ENCODE measurements around the gene HSPA4. TPM values are rescaled to one million over a fixed set of nuclear protein-coding genes. Genes with fewer than 3 reads are reported as not detected.
"Not testable (repeated sequence)": the region's sequence is repeated elsewhere in the genome, so short reads cannot be mapped to it uniquely, and the experiment has no call there.

HSPA4 gene
- total RNA-seq, 1 experiment from 2014 or later = 70.6 TPM

GRCh38 chr5:133032852-133033742 is 18.7 kb upstream of the HSPA4 start:
- POLR2A ChIA-PET (ENCODE audit: unreplicated experiment) = interaction anchor here (0.6 kb wide), 1 partner anchor 1193 kb away, joined by 3 read pairs; no protein-coding TSS in a partner anchor
- ATAC-seq (no peak), DNase-seq (no peak)
- no peaks in the 10 kb centered on the region for H3K4me1 ChIP-seq (ENCODE audit: insufficient read depth, low read length)
- H3K27me3 ChIP-seq (ENCODE audit: low read length) = no peaks in the 10 kb centered on the region
- CTCF ChIA-PET = no interaction called here
- H3K4me2 ChIP-seq (ENCODE audit: low read length) = no peak overlapping the region
- no peaks in the 10 kb centered on the region for H3K36me3 ChIP-seq (ENCODE audit: low read depth, low read length)
- H3K79me2 ChIP-seq (ENCODE audit: low read length) = no peaks in the 10 kb centered on the region
- no peaks in the 10 kb centered on the region for H3K9me2 ChIP-seq (replicated peaks; ENCODE audit: low read length)
- TF ChIP-seq EZH2 (IDR thresholded peaks at IDR 0.05; ENCODE audit: low read length, unreplicated experiment) (no peak), EZH2phosphoT487 (IDR thresholded peaks at IDR 0.05; ENCODE audit: borderline replicate concordance, low read length) (no peak), CTCF (conservative IDR thresholded peaks at IDR 0.05; ENCODE audit: low read depth, low read length) (no peak)
- no peaks in the 10 kb centered on the region for H3K9me3 ChIP-seq (ENCODE audit: low read length)
- H3F3A ChIP-seq (ENCODE audit: low read length, unreplicated experiment) = no peaks in the 10 kb centered on the region
- no peak overlapping the region for H3K9ac ChIP-seq (ENCODE audit: low read length)
- no TSS peak for BruUV-seq (replicated peaks)
- H3K4me3 ChIP-seq (ENCODE audit: low read length) = no peak overlapping the region
- no peaks in the 10 kb centered on the region for H4K20me1 ChIP-seq (ENCODE audit: low read length)
- intact Hi-C loops (cut with micrococcal nuclease) = no loop called here
- no peak overlapping the region for H3K27ac ChIP-seq (ENCODE audit: low read length)
- no peak overlapping the region for H2AFZ ChIP-seq (ENCODE audit: low read length)

- Histone ChIP-seq H3K4me2 (ENCODE audit: low read length) (no peak overlapping the region), H3K9me3 (ENCODE audit: low read length) (no peaks in the 10 kb centered on the region), H3K79me2 (ENCODE audit: low read length) (no peaks in the 10 kb centered on the region), H3K36me3 (ENCODE audit: low read depth, low read length) (no peaks in the 10 kb centered on the region), H3K27ac (ENCODE audit: low read length) (no peak overlapping the region), H3K9me2 (replicated peaks; ENCODE audit: low read length) (no peaks in the 10 kb centered on the region), H3F3A (ENCODE audit: low read length, unreplicated experiment) (no peaks in the 10 kb centered on the region), H2AFZ (ENCODE audit: low read length) (no peak overlapping the region), H3K9ac (ENCODE audit: low read length) (no peak overlapping the region), H3K27me3 (ENCODE audit: low read length) (no peaks in the 10 kb centered on the region), H3K4me1 (ENCODE audit: insufficient read depth, low read length) (no peaks in the 10 kb centered on the region), H3K4me3 (ENCODE audit: low read length) (no peak overlapping the region), H4K20me1 (ENCODE audit: low read length) (no peaks in the 10 kb centered on the region)
- DNase-seq (no peak), ATAC-seq (no peak)
- no peak for TF ChIP-seq EZH2phosphoT487 (IDR thresholded peaks at IDR 0.05; ENCODE audit: borderline replicate concordance, low read length)
- no peak for TF ChIP-seq EZH2 (IDR thresholded peaks at IDR 0.05; ENCODE audit: low read length, unreplicated experiment)
- TF ChIP-seq CTCF (conservative IDR thresholded peaks at IDR 0.05; ENCODE audit: low read depth, low read length) = no peak
- intact Hi-C loops (cut with micrococcal nuclease) = no loop called here
- no TSS peak for BruUV-seq (replicated peaks)
- ChIA-PET POLR2A (ENCODE audit: unreplicated experiment) (no interaction called here), CTCF (no interaction called here)
These were observed 17.7 kb upstream of the HSPA4 start for GRCh38 chr5:133034064-133034463.

DNA sequence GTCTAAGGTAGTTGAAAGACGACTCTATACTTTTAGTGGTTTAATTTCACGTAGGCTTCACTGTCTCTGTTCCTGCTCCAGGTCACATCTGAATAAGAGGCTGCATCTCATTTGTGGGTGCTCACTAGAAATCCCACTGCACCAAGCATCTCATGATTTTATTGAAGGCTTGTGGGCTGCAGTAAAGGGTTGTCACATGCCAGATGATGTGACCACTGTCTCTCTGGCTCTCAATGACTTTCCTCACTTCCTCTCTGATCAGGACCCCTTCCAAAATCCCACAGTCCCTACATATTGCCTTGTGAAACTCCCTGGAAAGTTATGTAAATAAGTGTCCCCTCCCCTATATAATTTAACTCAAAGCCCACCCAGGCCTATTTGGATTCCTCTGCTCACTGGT is 16.6 kb upstream of the HSPA4 start:
- Histone ChIP-seq H3K9ac (ENCODE audit: low read length) (no peak overlapping the region), H2AFZ (ENCODE audit: low read length) (no peak overlapping the region), H3K27ac (ENCODE audit: low read length) (no peak overlapping the region), H3K27me3 (ENCODE audit: low read length) (no peaks in the 10 kb centered on the region), H3K36me3 (ENCODE audit: low read depth, low read length) (no peaks in the 10 kb centered on the region), H4K20me1 (ENCODE audit: low read length) (no peaks in the 10 kb centered on the region), H3K4me1 (ENCODE audit: insufficient read depth, low read length) (no peaks in the 10 kb centered on the region), H3K4me3 (ENCODE audit: low read length) (no peak overlapping the region), H3F3A (ENCODE audit: low read length, unreplicated experiment) (no peaks in the 10 kb centered on the region), H3K9me2 (replicated peaks; ENCODE audit: low read length) (no peaks in the 10 kb centered on the region), H3K4me2 (ENCODE audit: low read length) (no peak overlapping the region), H3K79me2 (ENCODE audit: low read length) (no peaks in the 10 kb centered on the region), H3K9me3 (ENCODE audit: low read length) (no peaks in the 10 kb centered on the region)
- BruUV-seq (replicated peaks) = no TSS peak
- TF ChIP-seq CTCF (conservative IDR thresholded peaks at IDR 0.05; ENCODE audit: low read depth, low read length) (no peak), EZH2phosphoT487 (IDR thresholded peaks at IDR 0.05; ENCODE audit: borderline replicate concordance, low read length) (no peak), EZH2 (IDR thresholded peaks at IDR 0.05; ENCODE audit: low read length, unreplicated experiment) (no peak)
- POLR2A ChIA-PET (ENCODE audit: unreplicated experiment) = no interaction called here
- ATAC-seq = no peak
- DNase-seq = no peak
- intact Hi-C loops (cut with micrococcal nuclease) = loop anchor here (5.0 kb wide), 1 partner anchor 108 kb away; no protein-coding TSS in a partner anchor
- CTCF ChIA-PET = no interaction called here

GRCh38 chr5:133036677-133037076 is 15.1 kb upstream of the HSPA4 start:
- BruUV-seq (replicated peaks); H3F3A ChIP-seq (ENCODE audit: low read length, unreplicated experiment); H3K27ac ChIP-seq (ENCODE audit: low read length); POLR2A ChIA-PET (ENCODE audit: unreplicated experiment); CTCF ChIA-PET; H3K27me3 ChIP-seq (ENCODE audit: low read length); H2AFZ ChIP-seq (ENCODE audit: low read length); DNase-seq; H3K9ac ChIP-seq (ENCODE audit: low read length); H3K4me2 ChIP-seq (ENCODE audit: low read length); H3K36me3 ChIP-seq (ENCODE audit: low read depth, low read length); H3K79me2 ChIP-seq (ENCODE audit: low read length); H3K9me2 ChIP-seq (replicated peaks; ENCODE audit: low read length); ATAC-seq; H4K20me1 ChIP-seq (ENCODE audit: low read length); H3K4me3 ChIP-seq (ENCODE audit: low read length); H3K9me3 ChIP-seq (ENCODE audit: low read length); H3K4me1 ChIP-seq (ENCODE audit: insufficient read depth, low read length): not testable (repeated sequence)
- intact Hi-C loops (cut with micrococcal nuclease) = loop anchor here (5.0 kb wide), 1 partner anchor 109 kb away; no protein-coding TSS in a partner anchor
